Left lung (tissue), 10 donors: ENCODE results near the gene DSPP. TPM values are rescaled to one million over a fixed set of nuclear protein-coding genes. Genes with fewer than 3 reads are reported as not detected.

ENCODE experiments used
- ATAC-seq: fragments of 200-7000 bp; cut with Tn5 transposase; one replicate; pipeline ENCODE4 v1.9.1; 2020; ENCODE audit warnings: moderate library complexity
- DNase-seq, 4 donors: peaks; one replicate each; pipeline ENCODE4 v3.0.0-alpha.2; 2013 to 2020
- H3K27ac ChIP-seq, 2 donors: fragments of 200-600 bp; sonication (generic) in 1 of 2; one replicate each; pipeline versions ENCODE4 v1.5.0 to v1.8.0; 2020 to 2021
- H3K27me3 ChIP-seq, 2 donors: fragments of 200-600 bp; sonication (generic) in 1 of 2; one replicate each; pipeline versions ENCODE4 v1.5.0 to v1.8.0; 2020 to 2021
- H3K36me3 ChIP-seq, 2 donors: fragments of 200-600 bp; sonication (generic) in 1 of 2; one replicate each; pipeline versions ENCODE4 v1.5.0 to v1.8.0; 2020 to 2021
- H3K4me1 ChIP-seq, 2 donors: fragments of 200-600 bp; one replicate each; pipeline ENCODE4 v1.8.0; 2021
- H3K4me3 ChIP-seq, 2 donors: fragments of 200-600 bp; sonication (generic) in 1 of 2; one replicate each; pipeline versions ENCODE4 v1.5.0 to v1.8.0; 2020 to 2021; ENCODE audit warnings: mild to moderate bottlenecking in 1 of 2
- H3K9me3 ChIP-seq, 2 donors: fragments of 200-600 bp; sonication (generic) in 1 of 2; one replicate each; pipeline versions ENCODE4 v1.5.0 to v1.8.0; 2020 to 2021
- intact Hi-C, 2 donors: fragments of 100-400 bp; cut with DNase I; formaldehyde crosslinking; loops; one replicate each; pipeline versions ENCODE4 v1.11.2 to v1.14.2; 2022
- polyA plus RNA-seq, 6 donors: library from polyadenylated mRNA; unstranded; fragments of 120-200 nt; gene quantifications; one replicate each; pipeline ENCODE4 v1.2.1, GENCODE V29; 2013; ENCODE audit not compliant: insufficient read length in 6 of 6
- total RNA-seq, 2 donors: library from RNA; stranded (reverse); fragmentation: NEBNext Ultra II Directional; extraction: Animal tissue kit (Norgen Biotek cat#: 25700); gene quantifications; one replicate each; pipeline ENCODE4 v1.2.1, GENCODE V29; 2021
- TF ChIP-seq, protein P1 (sequence below), 2 donors: fragments of 200-600 bp; sonication (generic) in 1 of 2; IDR thresholded peaks; one replicate each; pipeline versions ENCODE4 v1.5.0 to v1.8.0; 2021; ENCODE audit warnings: antibody characterized with exemption in 2 of 2
- donor health status: DM: no; HTN: yes; CAD: no.
- donor health status: DM: no; HTN: no; CAD: no.

Gene DSPP
- total and polyA plus RNA-seq, 8 donors, result 0.03 to 0.06 (median 0.04) TPM; not detected in 5

DNA sequence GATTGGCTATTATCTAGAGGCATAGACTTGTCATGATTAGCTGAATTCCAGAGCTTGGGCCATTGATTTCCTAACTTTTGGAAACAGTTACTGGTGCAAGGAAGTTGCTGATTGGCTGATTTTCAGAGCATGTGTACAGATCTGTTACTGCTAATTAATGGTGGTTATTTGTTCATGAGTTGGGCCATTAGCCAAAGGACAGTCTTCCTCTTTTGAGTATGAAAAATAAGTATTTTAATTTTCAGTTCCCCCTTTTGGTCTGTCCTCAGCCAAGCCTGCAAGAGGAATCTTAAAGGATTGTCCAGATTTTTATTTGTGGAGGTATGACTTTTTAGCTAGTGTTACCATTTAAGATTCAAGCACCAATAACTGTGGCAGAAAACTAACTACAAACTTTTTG is 7.0 kb upstream of the DSPP start:
- intact Hi-C loops, result no loop called here

DNA sequence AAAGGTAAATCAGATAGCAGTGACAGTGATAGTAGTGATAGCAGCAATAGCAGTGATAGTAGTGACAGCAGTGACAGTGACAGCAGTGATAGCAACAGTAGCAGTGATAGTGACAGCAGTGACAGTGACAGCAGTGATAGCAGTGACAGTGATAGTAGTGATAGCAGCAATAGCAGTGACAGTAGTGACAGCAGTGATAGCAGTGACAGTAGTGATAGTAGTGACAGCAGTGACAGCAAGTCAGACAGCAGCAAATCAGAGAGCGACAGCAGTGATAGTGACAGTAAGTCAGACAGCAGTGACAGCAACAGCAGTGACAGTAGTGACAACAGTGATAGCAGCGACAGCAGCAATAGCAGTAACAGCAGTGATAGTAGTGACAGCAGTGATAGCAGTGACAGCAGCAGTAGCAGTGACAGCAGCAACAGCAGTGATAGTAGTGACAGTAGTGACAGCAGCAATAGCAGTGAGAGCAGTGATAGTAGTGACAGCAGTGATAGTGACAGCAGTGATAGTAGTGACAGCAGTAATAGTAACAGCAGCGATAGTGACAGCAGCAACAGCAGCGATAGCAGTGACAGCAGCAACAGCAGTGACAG is 6.1 kb downstream of the DSPP start:
- DNase-seq (no peak), ATAC-seq (no peak)
- TF ChIP-seq, protein P1, sequence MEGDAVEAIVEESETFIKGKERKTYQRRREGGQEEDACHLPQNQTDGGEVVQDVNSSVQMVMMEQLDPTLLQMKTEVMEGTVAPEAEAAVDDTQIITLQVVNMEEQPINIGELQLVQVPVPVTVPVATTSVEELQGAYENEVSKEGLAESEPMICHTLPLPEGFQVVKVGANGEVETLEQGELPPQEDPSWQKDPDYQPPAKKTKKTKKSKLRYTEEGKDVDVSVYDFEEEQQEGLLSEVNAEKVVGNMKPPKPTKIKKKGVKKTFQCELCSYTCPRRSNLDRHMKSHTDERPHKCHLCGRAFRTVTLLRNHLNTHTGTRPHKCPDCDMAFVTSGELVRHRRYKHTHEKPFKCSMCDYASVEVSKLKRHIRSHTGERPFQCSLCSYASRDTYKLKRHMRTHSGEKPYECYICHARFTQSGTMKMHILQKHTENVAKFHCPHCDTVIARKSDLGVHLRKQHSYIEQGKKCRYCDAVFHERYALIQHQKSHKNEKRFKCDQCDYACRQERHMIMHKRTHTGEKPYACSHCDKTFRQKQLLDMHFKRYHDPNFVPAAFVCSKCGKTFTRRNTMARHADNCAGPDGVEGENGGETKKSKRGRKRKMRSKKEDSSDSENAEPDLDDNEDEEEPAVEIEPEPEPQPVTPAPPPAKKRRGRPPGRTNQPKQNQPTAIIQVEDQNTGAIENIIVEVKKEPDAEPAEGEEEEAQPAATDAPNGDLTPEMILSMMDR (IDR thresholded peaks at IDR 0.05), result no peak
- Histone ChIP-seq H3K27ac (no peak overlapping the region), H3K9me3 (no peaks in the 10 kb centered on the region), H3K36me3 (no peaks in the 10 kb centered on the region), H3K4me3 (no peak overlapping the region), H3K27me3 (peaks cover 0 to 5% of the 10 kb centered on the region in 2 donors), H3K4me1 (no peaks in the 10 kb centered on the region)
- intact Hi-C loops, result no loop called here

More for the DNA sequence above, 7.0 kb upstream of the DSPP start:
- H3K27me3 ChIP-seq, result no peaks in the 10 kb centered on the region
- no peaks in the 10 kb centered on the region for H3K4me1 ChIP-seq
- TF ChIP-seq, protein P1 (IDR thresholded peaks at IDR 0.05), result no peak
- no peak overlapping the region for H3K4me3 ChIP-seq
- H3K27ac ChIP-seq, result no peak overlapping the region
- ATAC-seq, result no peak
- peaks cover 0 to under 1% of the 10 kb centered on the region in 2 donors for H3K9me3 ChIP-seq
- H3K36me3 ChIP-seq, result no peaks in the 10 kb centered on the region
- DNase-seq, result no peak

DNA sequence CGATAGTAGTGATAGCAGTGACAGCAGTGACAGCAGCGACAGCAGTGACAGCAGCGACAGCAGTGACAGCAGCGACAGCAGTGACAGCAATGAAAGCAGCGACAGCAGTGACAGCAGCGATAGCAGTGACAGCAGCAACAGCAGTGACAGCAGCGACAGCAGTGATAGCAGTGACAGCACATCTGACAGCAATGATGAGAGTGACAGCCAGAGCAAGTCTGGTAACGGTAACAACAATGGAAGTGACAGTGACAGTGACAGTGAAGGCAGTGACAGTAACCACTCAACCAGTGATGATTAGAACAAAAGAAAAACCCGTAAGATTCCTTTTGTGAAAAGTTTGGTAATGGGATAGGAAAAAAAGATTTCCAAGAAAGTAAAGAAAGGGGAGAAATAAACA is 7.9 kb downstream of the DSPP start:
- ATAC-seq (no peak), DNase-seq (peak in 1 of 4 donors; percentile 31)
- no peak overlapping the region for H3K4me3 ChIP-seq
- H3K36me3 ChIP-seq, result no peaks in the 10 kb centered on the region
- H3K27ac ChIP-seq, result no peak overlapping the region
- H3K27me3 ChIP-seq, result peaks cover 0 to 5% of the 10 kb centered on the region in 2 donors
- TF ChIP-seq, protein P1 (IDR thresholded peaks at IDR 0.05), result no peak
- H3K4me1 ChIP-seq, result no peaks in the 10 kb centered on the region
- intact Hi-C loops, result no loop called here
- H3K9me3 ChIP-seq, result no peaks in the 10 kb centered on the region

DNA sequence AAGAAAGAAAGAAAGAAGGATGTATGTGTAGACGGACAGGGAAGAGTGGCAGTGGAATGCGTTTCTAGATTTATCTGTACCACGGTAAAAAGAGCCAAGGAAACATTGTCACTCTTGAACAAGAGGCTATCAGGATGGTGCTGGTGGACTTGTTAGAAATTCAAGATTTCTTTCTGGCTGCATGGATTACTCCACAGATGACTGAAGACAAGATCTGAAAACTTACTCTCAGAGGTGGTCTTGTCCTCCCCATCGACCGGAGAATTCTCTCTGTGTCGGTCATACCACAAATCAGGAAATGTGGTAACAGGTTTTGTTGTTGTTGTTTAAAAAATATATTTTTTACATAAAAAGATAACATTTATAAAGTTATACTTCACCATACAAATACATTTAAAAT is 11.8 kb downstream of the DSPP start:
- no peak overlapping the region for H3K4me3 ChIP-seq
- no peaks in the 10 kb centered on the region for H3K27me3 ChIP-seq
- ATAC-seq (no peak), DNase-seq (no peak)
- no peaks in the 10 kb centered on the region for H3K4me1 ChIP-seq
- H3K36me3 ChIP-seq, result no peaks in the 10 kb centered on the region
- TF ChIP-seq, protein P1 (IDR thresholded peaks at IDR 0.05), result no peak
- no peak overlapping the region for H3K27ac ChIP-seq
- H3K9me3 ChIP-seq, result no peaks in the 10 kb centered on the region
- intact Hi-C loops, result no loop called here

DNA sequence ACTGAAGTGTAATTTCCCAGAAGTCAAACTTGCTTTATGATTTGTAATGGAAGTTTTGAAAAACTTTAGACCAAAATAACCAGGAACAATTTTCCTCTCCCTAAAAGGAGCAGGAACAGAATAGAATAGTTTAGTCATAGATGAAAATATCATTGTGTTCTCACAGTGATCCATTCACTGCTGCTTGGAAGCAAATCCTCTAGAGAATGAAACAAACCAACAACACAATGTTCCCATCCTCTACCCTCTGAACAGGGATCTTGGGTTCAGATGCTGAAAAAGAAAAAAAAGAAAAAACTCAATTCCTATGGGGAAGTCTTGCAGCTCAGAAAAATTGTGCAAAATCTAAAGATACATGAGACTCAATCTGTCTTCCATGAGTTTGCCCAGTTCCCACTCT is 12.2 kb downstream of the DSPP start:
- no peaks in the 10 kb centered on the region for H3K27me3 ChIP-seq
- H3K4me3 ChIP-seq, result no peak overlapping the region
- intact Hi-C loops, result no loop called here
- TF ChIP-seq, protein P1 (IDR thresholded peaks at IDR 0.05), result no peak
- no peak for DNase-seq
- no peaks in the 10 kb centered on the region for H3K36me3 ChIP-seq
- no peak overlapping the region for H3K27ac ChIP-seq
- ATAC-seq, result no peak
- H3K9me3 ChIP-seq, result no peaks in the 10 kb centered on the region
- no peaks in the 10 kb centered on the region for H3K4me1 ChIP-seq
